K562 (cell line): ENCODE measurements around the gene RNF213.

ENCODE experiments used
- EWSR1 ChIP-seq: fragments of 450-650 bp; IDR thresholded peaks from 2 replicates; pipeline ENCODE4 v1.6.1; 2018; ENCODE audit warnings: borderline replicate concordance, mild to moderate bottlenecking, low read depth, moderate library complexity; ENCODE audit not compliant: partially characterized antibody
- JUN ChIP-seq, 2 experiments: sonication (generic) in 1 of 2; formaldehyde crosslinking in 1 of 2; IDR thresholded peaks; 2 replicates each; pipeline versions ENCODE4 v1.6.1 to v1.8.0; 2012 to 2022; ENCODE audit warnings: borderline replicate concordance in 2 of 2, mild to moderate bottlenecking in 2 of 2, improper control_type of control experiment in 1 of 2, low read depth in 1 of 2, low read length in 1 of 2, missing genetic modification reagents in 1 of 2
- NR3C1 ChIP-seq: sonication (generic); formaldehyde crosslinking; IDR thresholded peaks from 2 replicates; pipeline ENCODE4 v1.8.1; 2022; ENCODE audit warnings: missing genetic modification reagents
- RNF2 ChIP-seq: sonication (generic); IDR thresholded peaks from 2 replicates; pipeline ENCODE4 v1.6.1; 2016
- ZC3H11A ChIP-seq: IDR thresholded peaks from 2 replicates; pipeline ENCODE4 v1.6.1; 2012; ENCODE audit warnings: low read depth, low read length, improper control_type of control experiment

- TF ChIP-seq NR3C1 (CRISPR knock-in tag) (no peak), RNF2 (no peak), ZC3H11A (no peak), JUN (IDR thresholded peaks at IDR 0.05; ENCODE audit: borderline replicate concordance, low read depth, low read length) (no peak), JUN (CRISPR knock-in tag; IDR thresholded peaks at IDR 0.05; ENCODE audit: borderline replicate concordance) (no peak), EWSR1 (no peak)
Observed at GRCh38 chr17:80270104-80270503, 9.5 kb downstream of the RNF213 start.
